ENCODE data around the gene SLC66A2.
A peak's percentile ranks its signal among the peaks of the same experiment; 100 is the strongest.

Gene SLC66A2

DNA sequence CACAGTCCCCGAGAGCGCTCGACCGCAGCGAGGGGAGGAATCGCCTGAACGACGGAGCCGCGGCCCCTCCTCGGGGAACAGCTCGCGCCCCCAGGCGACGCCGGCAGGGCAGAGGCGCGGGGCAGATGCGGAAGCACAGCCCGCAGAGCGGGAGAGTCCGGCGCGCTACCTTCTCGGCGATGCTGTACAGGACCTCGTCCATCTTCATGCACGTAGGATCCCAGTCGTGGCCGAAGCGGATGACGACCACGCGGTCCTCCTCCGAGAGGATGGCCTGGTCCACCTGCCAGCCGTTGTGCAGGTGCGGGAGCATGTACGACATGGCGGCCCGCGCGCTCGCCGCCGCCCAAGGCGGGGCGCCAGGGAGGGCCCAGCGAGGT lies 36.6 kb upstream of the SLC66A2 start:
- CTCF ChIA-PET: no interaction called here
- POLR2A ChIA-PET (ENCODE audit: low non-redundant PET): no interaction called here
- TF ChIP-seq CTCF (conservative IDR thresholded peaks at IDR 0.05; ENCODE audit: low read depth): no peak; the same call in 1 of the 2 replicates
- DNase-seq (ENCODE audit: low spot score): peak; percentile 52
- H3K27ac ChIP-seq: peak overlapping the region; percentile 92

DNA sequence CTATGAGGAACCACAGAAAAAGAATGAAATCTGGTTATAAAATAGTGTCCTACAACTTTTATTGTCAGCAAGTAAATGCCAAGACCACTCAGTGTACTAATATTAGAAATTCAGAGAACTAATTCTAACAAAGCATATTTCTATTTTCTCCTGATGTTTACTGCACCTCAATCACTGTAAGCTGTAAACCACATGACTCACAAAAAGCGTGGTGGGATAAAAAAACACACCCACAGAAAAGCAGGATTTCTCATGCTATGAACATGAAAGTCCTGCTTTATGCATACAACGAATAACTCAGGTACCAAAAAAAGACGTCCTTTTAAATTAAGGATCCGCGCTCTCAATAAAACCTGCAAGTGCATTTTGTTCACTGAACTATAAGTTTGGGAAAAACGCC lies 36.1 kb upstream of the SLC66A2 start:
- H3K27ac ChIP-seq: peak overlapping the region; percentile 92
- POLR2A ChIA-PET (ENCODE audit: low non-redundant PET): no interaction called here
- no peak for TF ChIP-seq CTCF (conservative IDR thresholded peaks at IDR 0.05; ENCODE audit: low read depth)
- no peak for DNase-seq (ENCODE audit: low spot score)
- CTCF ChIA-PET: no interaction called here

DNA sequence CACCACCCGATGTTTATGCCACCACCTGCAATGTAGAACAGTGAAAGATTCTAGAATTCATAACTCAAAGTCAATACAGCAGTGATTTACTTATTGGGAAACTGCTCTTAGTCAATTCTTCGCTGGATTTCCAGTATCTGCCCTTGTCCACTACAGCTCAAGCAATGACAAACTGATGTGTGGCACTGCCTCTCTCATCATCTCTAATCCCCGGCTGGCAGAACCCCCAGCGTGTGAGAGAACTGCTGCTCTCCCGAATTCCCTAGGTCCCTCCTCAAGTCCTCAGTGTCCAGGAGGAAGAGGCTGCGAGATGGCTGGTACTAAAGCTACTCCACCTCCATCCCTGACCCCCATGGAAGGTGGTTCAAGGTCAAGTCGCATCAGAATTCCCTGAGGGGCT lies 35.3 kb upstream of the SLC66A2 start:
- CTCF ChIA-PET: interaction anchor here (0.6 kb wide), 1 partner anchor 60 kb away, joined by 3 read pairs; no protein-coding TSS in a partner anchor
- POLR2A ChIA-PET (ENCODE audit: low non-redundant PET): no interaction called here
- no peak for TF ChIP-seq CTCF (conservative IDR thresholded peaks at IDR 0.05; ENCODE audit: low read depth)
- H3K27ac ChIP-seq: peak overlapping the region; percentile 16; the same call in 1 of the 2 replicates
- no peak for DNase-seq (ENCODE audit: low spot score)

- ChIA-PET POLR2A (ENCODE audit: low non-redundant PET) (interaction anchor here (0.7 kb wide), 1 partner anchor 162 kb away, joined by 3 read pairs; no protein-coding TSS in a partner anchor), CTCF (interaction anchor here (0.6 kb wide), 3 partner anchors 19 to 235 kb away, joined by 3 to 5 read pairs (median 3); no protein-coding TSS in a partner anchor)
- no peak for DNase-seq (ENCODE audit: low spot score)
- no peak for TF ChIP-seq CTCF (conservative IDR thresholded peaks at IDR 0.05; ENCODE audit: low read depth)
- no peak overlapping the region for H3K27ac ChIP-seq
Observed at GRCh38 chr18:79985172-79985571, 33.7 kb upstream of the SLC66A2 start.

DNA sequence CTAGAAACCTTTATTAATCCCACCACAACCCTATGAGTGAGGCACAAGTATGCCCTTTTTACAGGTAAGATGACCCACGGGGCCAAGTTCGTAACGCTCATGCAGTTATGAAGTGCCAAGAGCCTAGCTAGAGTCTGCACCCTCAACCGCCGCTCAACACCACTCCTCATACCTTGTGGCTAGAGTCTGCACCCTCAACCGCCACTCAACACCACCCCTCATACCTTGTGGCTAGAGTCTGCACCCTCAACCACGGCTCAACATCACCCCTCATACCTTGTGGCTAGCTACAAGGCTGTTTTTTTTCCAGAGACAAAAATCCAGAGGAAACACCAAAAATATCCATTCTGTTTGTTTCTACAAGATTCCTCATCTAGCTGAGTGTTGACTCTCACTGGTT lies 32.3 kb upstream of the SLC66A2 start:
- TF ChIP-seq CTCF (conservative IDR thresholded peaks at IDR 0.05; ENCODE audit: low read depth): no peak

DNA sequence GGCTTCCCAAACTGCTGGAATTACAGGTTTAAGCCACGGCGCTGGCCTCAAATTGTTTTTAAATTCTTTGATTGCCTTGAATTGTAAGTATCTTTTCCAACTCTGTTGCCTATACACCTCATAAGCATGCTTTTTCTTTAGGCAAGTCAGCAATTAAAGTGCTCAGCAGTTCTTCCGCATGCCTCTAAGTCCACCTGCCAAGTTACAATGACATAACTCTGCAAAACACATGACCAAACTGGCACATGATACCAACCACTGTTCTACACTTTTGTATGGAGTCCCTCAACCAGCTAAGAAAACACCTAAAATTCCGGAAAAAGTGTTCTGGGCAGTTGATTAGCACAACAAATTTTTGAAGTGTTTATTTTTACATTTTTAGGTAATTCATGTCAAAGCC lies 31.8 kb upstream of the SLC66A2 start:
- CTCF ChIA-PET: no interaction called here
- no peak for DNase-seq (ENCODE audit: low spot score)
- H3K27ac ChIP-seq: no peak overlapping the region
- POLR2A ChIA-PET (ENCODE audit: low non-redundant PET): no interaction called here
- TF ChIP-seq CTCF (conservative IDR thresholded peaks at IDR 0.05; ENCODE audit: low read depth): no peak

More for the DNA sequence above, 32.3 kb upstream of the SLC66A2 start:
- ChIA-PET POLR2A (ENCODE audit: low non-redundant PET) (no interaction called here), CTCF (no interaction called here)
- no peak for DNase-seq (ENCODE audit: low spot score)
- no peak overlapping the region for H3K27ac ChIP-seq

GRCh38 chr18:79982736-79983135 lies 31.3 kb upstream of the SLC66A2 start:
- ChIA-PET CTCF (no interaction called here), POLR2A (ENCODE audit: low non-redundant PET) (no interaction called here)
- TF ChIP-seq CTCF (conservative IDR thresholded peaks at IDR 0.05; ENCODE audit: low read depth): no peak
- peak overlapping the region; percentile 14; the same call in 1 of the 2 replicates for H3K27ac ChIP-seq
- no peak for DNase-seq (ENCODE audit: low spot score)
